Trophoblast cell (in vitro differentiated cells and primary cell): ENCODE results near the gene ORC6.
A peak's percentile ranks its signal among the peaks of the same experiment; 100 is the strongest.

Experiments
- DNase-seq, 2 donors: peaks; one replicate each; pipeline ENCODE4 v3.0.0-alpha.2; 2016
- H2AFZ ChIP-seq: 2 replicates; pipeline ENCODE4 v1.6.1; 2013; ENCODE audit warnings: low read length, moderate library complexity, mild to moderate bottlenecking; ENCODE audit not compliant: insufficient read depth, poor library complexity
- H2AK5ac ChIP-seq: 2 replicates; pipeline ENCODE4 v1.6.1; 2013; ENCODE audit warnings: mild to moderate bottlenecking, low read length
- H2BK120ac ChIP-seq: 2 replicates; pipeline ENCODE4 v1.6.1; 2013; ENCODE audit warnings: low read length, mild to moderate bottlenecking, moderate library complexity; ENCODE audit not compliant: insufficient read depth, poor library complexity
- H2BK12ac ChIP-seq: 2 replicates; pipeline ENCODE4 v1.6.1; 2013; ENCODE audit warnings: mild to moderate bottlenecking, low read length, moderate library complexity
- H2BK5ac ChIP-seq: 2 replicates; pipeline ENCODE4 v1.6.1; 2013; ENCODE audit warnings: low read length, low read depth, moderate library complexity, mild to moderate bottlenecking; ENCODE audit not compliant: poor library complexity
- H3K14ac ChIP-seq: 2 replicates; pipeline ENCODE4 v1.6.1; 2013; ENCODE audit warnings: mild to moderate bottlenecking, low read length
- H3K18ac ChIP-seq: 2 replicates; pipeline ENCODE4 v1.6.1; 2013; ENCODE audit warnings: mild to moderate bottlenecking, low read length
- H3K23ac ChIP-seq: 2 replicates; pipeline ENCODE4 v1.6.1; 2013; ENCODE audit warnings: low read length
- H3K27ac ChIP-seq: 2 replicates; pipeline ENCODE4 v1.5.1; 2013; ENCODE audit warnings: low read depth, mild to moderate bottlenecking, inconsistent platforms, low read length, moderate library complexity
- H3K27me3 ChIP-seq: 2 replicates; pipeline ENCODE4 v1.6.1; 2013; ENCODE audit warnings: inconsistent platforms, mild to moderate bottlenecking, low read length, moderate library complexity; ENCODE audit not compliant: insufficient read depth
- H3K36me3 ChIP-seq, 2 experiments: 1 replicate in 1 of 2; 2 replicates in 1 of 2; pipeline ENCODE4 v1.6.1; 2013; ENCODE audit warnings: low read length in 2 of 2, mild to moderate bottlenecking in 2 of 2, moderate library complexity in 1 of 2; ENCODE audit not compliant: insufficient read depth in 2 of 2, control insufficient read depth in 1 of 2
- H3K4ac ChIP-seq: 2 replicates; pipeline ENCODE4 v1.6.1; 2013; ENCODE audit warnings: low read depth, mild to moderate bottlenecking, low read length, moderate library complexity
- H3K4me1 ChIP-seq, 2 experiments: 1 replicate in 1 of 2; 2 replicates in 1 of 2; pipeline ENCODE4 v1.6.1; 2013; ENCODE audit warnings: low read length in 2 of 2, mild to moderate bottlenecking in 2 of 2, moderate library complexity in 1 of 2; ENCODE audit not compliant: insufficient read depth in 2 of 2, control insufficient read depth in 1 of 2
- H3K4me2 ChIP-seq: 2 replicates; pipeline ENCODE4 v1.6.1; 2013; ENCODE audit warnings: inconsistent platforms, mild to moderate bottlenecking, low read length, moderate library complexity
- H3K4me3 ChIP-seq: 2 replicates; pipeline ENCODE4 v1.5.1; 2013; ENCODE audit warnings: mild to moderate bottlenecking, low read depth, low read length, inconsistent platforms
- H3K79me1 ChIP-seq: one replicate; pipeline ENCODE4 v1.6.1; 2013; ENCODE audit warnings: low read length
- H3K79me2 ChIP-seq: 2 replicates; pipeline ENCODE4 v1.6.1; 2013; ENCODE audit warnings: low read length, mild to moderate bottlenecking; ENCODE audit not compliant: control insufficient read depth, insufficient read depth, poor library complexity
- H3K9ac ChIP-seq: 2 replicates; pipeline ENCODE4 v1.6.1; 2013; ENCODE audit warnings: mild to moderate bottlenecking, low read length
- H3K9me3 ChIP-seq: 2 replicates; pipeline ENCODE4 v1.6.1; 2013; ENCODE audit warnings: low read depth, mild to moderate bottlenecking, control low read depth, inconsistent platforms, low read length; ENCODE audit not compliant: insufficient read depth
- H4K12ac ChIP-seq: 2 replicates; pipeline ENCODE4 v1.6.1; 2013; ENCODE audit warnings: low read depth, mild to moderate bottlenecking, low read length, moderate library complexity
- H4K8ac ChIP-seq: 2 replicates; pipeline ENCODE4 v1.6.1; 2013; ENCODE audit warnings: low read depth, mild to moderate bottlenecking, low read length, moderate library complexity
- H4K91ac ChIP-seq: one replicate; pipeline ENCODE4 v1.6.1; 2013; ENCODE audit warnings: low read depth, mild to moderate bottlenecking, low read length, moderate library complexity
- WGBS: extraction: QIAGEN DNeasy Blood & Tissue Kit; methylation state at CpG from one replicate; pipeline ENCODE4 v1.1.7; 2013; ENCODE audit warnings: missing lambda C conversion rate; ENCODE audit not compliant: insufficient read length, insufficient coverage; ENCODE audit errors: extremely low coverage; 5-methylcytosine and 5-hydroxymethylcytosine counted together

ORC6 gene

DNA sequence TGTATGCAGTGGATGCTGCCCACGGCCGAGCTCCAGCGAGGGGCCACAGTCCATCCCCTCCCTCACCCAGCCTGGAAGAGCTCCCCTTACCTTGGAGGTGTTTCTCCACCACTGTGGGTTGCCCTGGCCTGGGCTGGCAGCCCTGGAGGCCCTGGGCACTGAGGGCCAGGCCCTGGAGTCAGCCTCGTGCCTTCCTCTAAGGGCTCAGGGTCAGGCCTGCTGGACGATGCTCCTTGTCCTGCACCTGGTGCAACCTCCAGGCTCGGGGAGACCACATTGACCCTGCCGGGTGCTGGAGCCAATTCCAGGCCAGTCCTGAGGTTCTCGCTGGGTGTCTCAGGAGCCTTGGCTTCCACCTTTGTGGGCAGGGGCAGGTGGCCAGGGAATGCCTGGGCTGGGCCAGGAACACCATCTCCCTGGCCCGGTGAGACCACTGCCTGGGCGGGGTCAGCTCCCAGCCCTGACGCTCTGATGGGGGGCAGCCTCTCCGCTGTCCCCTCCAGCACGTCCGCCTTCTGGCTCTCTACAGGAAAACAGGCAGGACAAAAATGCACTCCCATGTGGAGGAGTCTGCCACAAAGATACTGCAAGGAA, 48.3 kb downstream of the ORC6 start:
- no peak overlapping the region for H3K4me2 ChIP-seq
- peak overlapping the region; percentile 45 for H4K8ac ChIP-seq
- peak overlapping the region; percentile 57 for H3K14ac ChIP-seq

DNA sequence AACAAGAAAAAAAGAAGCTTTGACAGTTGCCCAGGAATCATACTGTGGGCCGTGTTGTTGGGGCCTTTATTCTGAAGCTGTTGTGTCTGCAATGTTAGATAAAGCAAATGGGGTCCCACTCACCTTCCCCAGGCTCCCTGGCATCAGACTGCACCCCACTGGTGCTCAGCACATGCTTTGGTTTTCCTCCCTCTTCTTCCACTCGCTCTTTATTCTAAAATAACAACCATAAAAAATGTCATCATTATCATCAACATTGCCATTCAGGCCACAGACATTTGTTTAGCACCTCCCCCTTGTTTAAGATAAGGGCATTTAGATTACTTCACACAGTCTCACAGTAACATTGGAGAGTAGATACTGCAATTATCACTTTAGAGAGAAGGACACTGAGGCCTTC, 50.5 kb downstream of the ORC6 start:
- DNase-seq: no peak
- Histone ChIP-seq H3K27ac (no peak overlapping the region), H2BK5ac (no peak overlapping the region), H3K23ac (no peak overlapping the region), H2AFZ (no peak overlapping the region), H2AK5ac (no peak overlapping the region), H3K14ac (no peak overlapping the region), H3K79me2 (peaks cover 6% of the 10 kb centered on the region), H3K9ac (no peak overlapping the region), H3K4me3 (no peak overlapping the region), H3K4me2 (no peak overlapping the region), H3K9me3 (no peaks in the 10 kb centered on the region), H3K27me3 (no peaks in the 10 kb centered on the region), H3K4me1 (peaks cover 25 to 28% of the 10 kb centered on the region in 2 experiments), H3K36me3 (no peaks in the 10 kb centered on the region), H2BK12ac (no peak overlapping the region), H3K18ac (no peak overlapping the region), H3K4ac (no peak overlapping the region), H4K91ac (no peak overlapping the region), H4K12ac (no peak overlapping the region), H2BK120ac (no peak overlapping the region), H3K79me1 (peaks cover 24% of the 10 kb centered on the region), H4K8ac (no peak overlapping the region)
- no CpG with 5 or more reads among the region's 2 CpGs for WGBS

More for the DNA sequence above, 48.3 kb downstream of the ORC6 start:
- Histone ChIP-seq H3K79me2 (peaks cover 5% of the 10 kb centered on the region), H2AK5ac (peak overlapping the region; percentile 84), H3K4me3 (no peak overlapping the region), H2BK12ac (peak overlapping the region; percentile 90), H3K23ac (no peak overlapping the region), H2BK120ac (peak overlapping the region; percentile 65), H3K9me3 (no peaks in the 10 kb centered on the region), H4K91ac (peak overlapping the region; percentile 91), H3K4ac (peak overlapping the region; percentile 24), H3K79me1 (peaks cover 18% of the 10 kb centered on the region), H3K27me3 (no peaks in the 10 kb centered on the region), H2AFZ (peak overlapping the region; percentile 35), H2BK5ac (peak overlapping the region; percentile 11), H3K36me3 (no peaks in the 10 kb centered on the region), H4K12ac (no peak overlapping the region), H3K18ac (peak overlapping the region; percentile 63), H3K27ac (no peak overlapping the region), H3K9ac (no peak overlapping the region), H3K4me1 (peaks cover 17 to 22% of the 10 kb centered on the region in 2 experiments)
- no peak for DNase-seq
- WGBS: no CpG with 5 or more reads among the region's 14 CpGs

DNA sequence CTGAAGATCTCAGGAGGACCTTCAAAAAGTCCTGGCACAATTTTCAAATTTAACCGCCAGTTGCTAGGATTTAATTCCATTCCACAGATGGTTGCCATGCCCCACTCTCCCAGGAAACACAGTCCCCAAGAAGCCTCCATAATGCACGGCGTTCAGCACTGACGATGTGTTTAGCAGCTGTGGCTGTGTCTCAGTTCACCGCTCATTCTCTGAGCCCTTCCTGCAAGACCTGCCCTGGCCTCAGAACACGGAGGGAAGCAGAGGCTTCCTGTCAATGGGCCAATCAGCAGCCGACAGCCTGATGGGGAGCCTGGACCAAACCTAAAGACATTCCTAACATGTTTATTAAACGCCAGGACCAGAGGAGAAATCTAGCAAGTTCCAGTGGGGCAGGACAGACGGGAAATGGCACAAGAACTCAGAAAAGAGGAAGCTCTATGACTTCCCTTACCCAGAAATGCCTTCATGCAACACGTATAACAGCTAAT, 53.8 kb downstream of the ORC6 start:
- Histone ChIP-seq H3K9me3 (no peaks in the 10 kb centered on the region), H2AFZ (no peak overlapping the region), H2BK120ac (peak overlapping the region; percentile 80), H3K23ac (no peak overlapping the region), H3K79me1 (peaks cover 29% of the 10 kb centered on the region), H3K4me3 (no peak overlapping the region), H4K8ac (peak overlapping the region; percentile 55), H3K27ac (peak overlapping the region; percentile 85), H4K91ac (peak overlapping the region; percentile 96), H3K4ac (no peak overlapping the region), H2BK12ac (peak overlapping the region; percentile 96), H3K79me2 (peaks cover 13% of the 10 kb centered on the region), H2BK5ac (peak overlapping the region; percentile 87), H3K9ac (no peak overlapping the region), H3K4me1 (peaks cover 24 to 25% of the 10 kb centered on the region in 2 experiments), H3K4me2 (peak overlapping the region; percentile 55), H4K12ac (no peak overlapping the region), H3K27me3 (no peaks in the 10 kb centered on the region), H3K36me3 (no peaks in the 10 kb centered on the region), H3K14ac (peak overlapping the region; percentile 84), H2AK5ac (no peak overlapping the region), H3K18ac (peak overlapping the region; percentile 90)
- DNase-seq: peak; percentile 27 to 54
- WGBS: no CpG with 5 or more reads among the region's 10 CpGs

DNA sequence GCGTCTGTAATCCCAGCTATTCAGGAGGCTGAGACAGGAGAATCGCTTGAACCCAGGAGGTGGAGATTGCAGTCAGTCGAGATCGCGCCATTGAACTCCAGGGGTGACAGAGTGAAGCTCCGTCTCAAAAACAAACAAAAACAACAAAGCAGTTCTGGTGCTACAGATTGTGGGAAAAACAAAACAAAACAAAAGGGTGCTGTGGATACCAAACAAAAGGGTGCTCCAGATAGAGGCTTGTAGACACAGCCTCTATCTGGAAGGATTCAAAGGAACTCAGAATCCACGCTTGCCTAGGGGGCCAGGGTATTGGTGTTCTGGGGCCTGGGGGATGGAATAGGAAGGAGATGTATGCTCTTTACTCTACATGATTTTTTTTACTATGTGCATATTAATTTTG, 56.2 kb downstream of the ORC6 start:
- Histone ChIP-seq H3K9me3 (no peaks in the 10 kb centered on the region), H3K4me2 (no peak overlapping the region), H3K27me3 (no peaks in the 10 kb centered on the region), H3K14ac (peak overlapping the region; percentile 21), H3K36me3 (no peaks in the 10 kb centered on the region), H3K4me3 (no peak overlapping the region), H2BK120ac (peak overlapping the region; percentile 65), H3K18ac (no peak overlapping the region), H4K91ac (peak overlapping the region; percentile 87), H2BK12ac (peak overlapping the region; percentile 67), H3K4me1 (peaks cover 37 to 38% of the 10 kb centered on the region in 2 experiments), H2AFZ (no peak overlapping the region), H2BK5ac (peak overlapping the region; percentile 81), H3K4ac (peak overlapping the region; percentile 10), H3K27ac (peak overlapping the region; percentile 28), H3K79me1 (peaks cover 47% of the 10 kb centered on the region), H4K12ac (no peak overlapping the region), H4K8ac (no peak overlapping the region), H3K79me2 (peaks cover 15% of the 10 kb centered on the region), H3K23ac (no peak overlapping the region), H2AK5ac (no peak overlapping the region), H3K9ac (no peak overlapping the region)
- no peak for DNase-seq
- WGBS: no CpG with 5 or more reads among the region's 7 CpGs
